Body of pancreas (tissue), 4 donors: ENCODE measurements around the gene LSP1. TPM values are rescaled to one million over a fixed set of nuclear protein-coding genes. Genes with fewer than 3 reads are reported as not detected.
"Not testable (repeated sequence)": the region's sequence is repeated elsewhere in the genome, so short reads cannot be mapped to it uniquely, and the experiment has no call there.

Experiments used
- ATAC-seq: fragments of 150-250 bp; one replicate; pipeline ENCODE4 v1.9.1; 2016
- DNase-seq, 4 donors: peaks; one replicate each; pipeline ENCODE4 v3.0.0-alpha.2; 2019
- H3K27ac ChIP-seq, 4 donors: fragments of 200-600 bp; sonication (generic); 1 replicate in 3 of 4; 2 replicates in 1 of 4; pipeline versions ENCODE4 v1.5.1 to v1.6.1; 2016 to 2019; ENCODE audit warnings: mild to moderate bottlenecking in 1 of 4, mixed read lengths in 1 of 4, moderate library complexity in 1 of 4
- H3K27me3 ChIP-seq, 2 donors: fragments of 200-600 bp; sonication (generic); one replicate each; pipeline ENCODE4 v1.6.0; 2016; ENCODE audit warnings: mild to moderate bottlenecking in 1 of 2
- H3K36me3 ChIP-seq, 2 donors: fragments of 200-600 bp; sonication (generic); replicated peaks in 1 of 2; 2 replicates each; pipeline ENCODE4 v1.5.1; 2016; ENCODE audit warnings: low read depth in 2 of 2; ENCODE audit not compliant: insufficient read depth in 1 of 2
- H3K4me1 ChIP-seq: fragments of 200-600 bp; sonication (generic); one replicate; pipeline ENCODE4 v1.6.0; 2016
- H3K4me3 ChIP-seq, 2 donors: fragments of 200-600 bp; sonication (generic); 1 replicate in 1 of 2; 2 replicates in 1 of 2; pipeline ENCODE4 v1.5.1; 2016 to 2019
- H3K9me3 ChIP-seq, 3 donors: fragments of 200-600 bp; sonication (generic); 1 replicate in 2 of 3; 2 replicates in 1 of 3; pipeline ENCODE4 v1.5.1; 2016
- POLR2A ChIP-seq, 3 donors: fragments of 450-650 bp; IDR thresholded peaks; one replicate each; pipeline ENCODE4 v1.6.1; 2016; ENCODE audit warnings: antibody characterized with exemption in 3 of 3, mild to moderate bottlenecking in 2 of 3
- WGBS, 2 donors: methylation state at CpG; one replicate each; pipeline ENCODE4 v1.1.5; 2017; 5-methylcytosine and 5-hydroxymethylcytosine counted together
- intact Hi-C: fragments of 100-400 bp; cut with DNase I; formaldehyde crosslinking; loops from one replicate; pipeline ENCODE4 v1.15.1; 2023
- total RNA-seq, 2 donors: library from RNA; depleted of rRNA; stranded (reverse); fragments of >200 nt; gene quantifications; one replicate each; pipeline ENCODE4 v1.1.0, GENCODE V29; 2016
- TF ChIP-seq, protein P1 (sequence below), 7 experiments: fragments of 450-650 bp in 4 of 7; fragments of 200-600 bp in 3 of 7; sonication (generic) in 3 of 7; IDR thresholded peaks; one replicate each; pipeline ENCODE4 v1.5.1; 2016 to 2019; ENCODE audit warnings: antibody characterized with exemption in 7 of 7

LSP1 gene
- total RNA-seq, 2 donors from 2014 or later = 9.9 to 11.5 TPM

DNA sequence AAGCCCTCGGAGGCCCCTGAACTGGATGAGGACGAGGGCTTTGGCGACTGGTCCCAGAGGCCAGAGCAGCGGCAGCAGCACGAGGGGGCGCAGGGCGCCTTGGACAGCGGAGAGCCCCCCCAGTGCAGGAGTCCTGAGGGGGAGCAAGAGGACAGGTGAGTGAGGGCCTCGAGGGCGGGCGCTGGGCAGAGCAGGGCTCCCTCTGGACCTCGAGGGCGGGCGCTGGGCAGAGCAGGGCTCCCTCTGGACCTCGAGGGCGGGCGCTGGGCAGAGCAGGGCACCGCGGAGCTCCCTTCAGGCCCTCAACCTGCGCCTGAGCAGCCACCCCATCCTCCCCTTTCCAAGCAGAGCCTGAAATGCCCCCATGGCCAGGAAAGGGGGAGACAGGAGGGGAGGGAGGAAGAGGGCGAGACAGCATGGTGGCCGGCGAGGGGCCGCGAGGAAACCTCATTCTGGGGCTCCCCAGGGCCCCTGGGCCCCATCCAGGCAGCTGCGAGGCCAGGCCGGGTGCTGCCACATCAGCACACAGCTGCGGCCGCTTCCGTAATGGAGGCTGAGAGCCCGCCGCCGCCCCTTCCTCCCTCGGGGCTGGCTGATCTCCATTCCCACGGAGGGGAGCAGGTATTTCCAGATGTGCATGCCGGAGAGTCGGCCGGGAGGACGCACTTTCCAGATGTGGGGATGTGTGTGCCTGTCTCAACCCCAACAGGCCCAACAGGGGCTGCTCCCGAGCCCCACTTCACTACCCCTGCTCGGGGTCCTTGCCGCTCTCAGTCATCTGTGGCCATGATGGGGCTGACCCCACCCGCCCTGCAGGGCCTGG, 28.8 kb downstream of the LSP1 start:
- H3K36me3 ChIP-seq = no peaks in the 10 kb centered on the region
- DNase-seq = peak in 2 of 4 donors; percentile 5 to 9
- TF ChIP-seq, protein P1, sequence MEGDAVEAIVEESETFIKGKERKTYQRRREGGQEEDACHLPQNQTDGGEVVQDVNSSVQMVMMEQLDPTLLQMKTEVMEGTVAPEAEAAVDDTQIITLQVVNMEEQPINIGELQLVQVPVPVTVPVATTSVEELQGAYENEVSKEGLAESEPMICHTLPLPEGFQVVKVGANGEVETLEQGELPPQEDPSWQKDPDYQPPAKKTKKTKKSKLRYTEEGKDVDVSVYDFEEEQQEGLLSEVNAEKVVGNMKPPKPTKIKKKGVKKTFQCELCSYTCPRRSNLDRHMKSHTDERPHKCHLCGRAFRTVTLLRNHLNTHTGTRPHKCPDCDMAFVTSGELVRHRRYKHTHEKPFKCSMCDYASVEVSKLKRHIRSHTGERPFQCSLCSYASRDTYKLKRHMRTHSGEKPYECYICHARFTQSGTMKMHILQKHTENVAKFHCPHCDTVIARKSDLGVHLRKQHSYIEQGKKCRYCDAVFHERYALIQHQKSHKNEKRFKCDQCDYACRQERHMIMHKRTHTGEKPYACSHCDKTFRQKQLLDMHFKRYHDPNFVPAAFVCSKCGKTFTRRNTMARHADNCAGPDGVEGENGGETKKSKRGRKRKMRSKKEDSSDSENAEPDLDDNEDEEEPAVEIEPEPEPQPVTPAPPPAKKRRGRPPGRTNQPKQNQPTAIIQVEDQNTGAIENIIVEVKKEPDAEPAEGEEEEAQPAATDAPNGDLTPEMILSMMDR (IDR thresholded peaks at IDR 0.05) = no peak
- no peak for TF ChIP-seq POLR2A (IDR thresholded peaks at IDR 0.05)
- peaks cover 21% of the 10 kb centered on the region for H3K4me1 ChIP-seq
- H3K27me3 ChIP-seq = no peaks in the 10 kb centered on the region
- peak overlapping the region in 1 of 4 donors; percentile 40 for H3K27ac ChIP-seq
- intact Hi-C loops = loop anchor here (5.0 kb wide), 2 partner anchors 184 to 271 kb away; partner anchors contain the start of gene KRTAP5-6
- no peak overlapping the region for H3K4me3 ChIP-seq
- WGBS, 2 donors = 61 to 66% methylated on average over 15 to 35 of the region's 43 CpGs
- no peak for ATAC-seq
- H3K9me3 ChIP-seq = no peaks in the 10 kb centered on the region

DNA sequence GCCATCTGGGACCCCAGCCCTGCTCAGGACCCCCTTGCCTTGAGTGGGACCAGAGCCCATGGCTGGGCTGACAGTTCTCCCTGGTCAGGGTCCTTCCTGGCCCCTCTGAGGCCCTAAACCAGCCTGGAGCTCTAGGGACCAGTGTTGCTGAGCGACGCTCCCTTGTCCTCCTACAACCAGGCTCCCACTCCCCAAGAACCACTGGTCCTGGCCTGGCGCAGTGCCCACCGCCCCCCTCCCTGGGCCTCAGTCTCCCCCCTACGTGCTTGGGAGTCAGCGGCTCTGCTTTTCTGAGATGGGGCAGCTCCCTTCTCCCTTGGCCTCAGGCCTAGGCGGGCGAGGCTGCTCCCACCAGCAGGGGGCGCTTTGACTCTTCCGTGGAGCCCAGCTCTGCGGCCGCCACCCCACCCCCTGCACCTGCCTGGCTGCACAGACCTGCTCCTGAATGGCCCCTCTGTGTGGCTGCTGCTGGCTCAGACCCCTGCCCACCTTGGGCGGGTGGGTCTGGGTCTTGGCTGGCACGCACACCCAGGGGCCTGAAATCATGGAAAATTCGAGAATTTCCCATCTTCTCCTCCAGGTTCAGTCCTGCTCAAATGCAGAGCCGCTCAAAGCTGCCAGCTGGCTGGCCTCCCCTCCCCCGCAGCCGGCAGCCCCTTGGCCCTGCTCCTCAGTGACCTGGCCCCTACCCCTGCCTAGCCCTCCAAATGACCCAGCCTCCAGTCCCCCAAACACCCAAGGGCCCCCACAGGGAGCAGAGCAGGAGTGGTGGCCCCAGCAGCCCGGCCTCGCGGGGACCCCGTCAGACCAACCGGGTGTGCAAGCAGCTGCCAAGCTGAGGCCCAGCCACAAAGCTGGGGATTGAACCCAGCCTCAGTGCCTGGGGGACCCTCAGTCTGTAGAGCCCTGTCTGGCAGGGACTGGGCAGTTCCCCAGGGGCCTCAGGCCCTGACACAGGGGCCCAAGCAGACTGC, 29.7 kb downstream of the LSP1 start:
- DNase-seq (peak; percentile 83 to 88 (median 84)), ATAC-seq (peak; percentile 88)
- H3K4me1 ChIP-seq = peaks cover 14% of the 10 kb centered on the region
- no peaks in the 10 kb centered on the region for H3K27me3 ChIP-seq
- peak overlapping the region in 1 of 4 donors; percentile 3 for H3K27ac ChIP-seq
- intact Hi-C loops = loop anchor here (5.0 kb wide), 2 partner anchors 185 to 270 kb away; partner anchors contain the start of gene KRTAP5-6
- 28 to 37% methylated on average over 7 to 22 of the region's 23 CpGs for WGBS, 2 donors
- no peak overlapping the region for H3K4me3 ChIP-seq
- no peak for TF ChIP-seq POLR2A (IDR thresholded peaks at IDR 0.05)
- TF ChIP-seq, protein P1 (IDR thresholded peaks at IDR 0.05) = peak; percentile 84 to 95 (median 87)
- no peaks in the 10 kb centered on the region for H3K36me3 ChIP-seq
- no peaks in the 10 kb centered on the region for H3K9me3 ChIP-seq

DNA sequence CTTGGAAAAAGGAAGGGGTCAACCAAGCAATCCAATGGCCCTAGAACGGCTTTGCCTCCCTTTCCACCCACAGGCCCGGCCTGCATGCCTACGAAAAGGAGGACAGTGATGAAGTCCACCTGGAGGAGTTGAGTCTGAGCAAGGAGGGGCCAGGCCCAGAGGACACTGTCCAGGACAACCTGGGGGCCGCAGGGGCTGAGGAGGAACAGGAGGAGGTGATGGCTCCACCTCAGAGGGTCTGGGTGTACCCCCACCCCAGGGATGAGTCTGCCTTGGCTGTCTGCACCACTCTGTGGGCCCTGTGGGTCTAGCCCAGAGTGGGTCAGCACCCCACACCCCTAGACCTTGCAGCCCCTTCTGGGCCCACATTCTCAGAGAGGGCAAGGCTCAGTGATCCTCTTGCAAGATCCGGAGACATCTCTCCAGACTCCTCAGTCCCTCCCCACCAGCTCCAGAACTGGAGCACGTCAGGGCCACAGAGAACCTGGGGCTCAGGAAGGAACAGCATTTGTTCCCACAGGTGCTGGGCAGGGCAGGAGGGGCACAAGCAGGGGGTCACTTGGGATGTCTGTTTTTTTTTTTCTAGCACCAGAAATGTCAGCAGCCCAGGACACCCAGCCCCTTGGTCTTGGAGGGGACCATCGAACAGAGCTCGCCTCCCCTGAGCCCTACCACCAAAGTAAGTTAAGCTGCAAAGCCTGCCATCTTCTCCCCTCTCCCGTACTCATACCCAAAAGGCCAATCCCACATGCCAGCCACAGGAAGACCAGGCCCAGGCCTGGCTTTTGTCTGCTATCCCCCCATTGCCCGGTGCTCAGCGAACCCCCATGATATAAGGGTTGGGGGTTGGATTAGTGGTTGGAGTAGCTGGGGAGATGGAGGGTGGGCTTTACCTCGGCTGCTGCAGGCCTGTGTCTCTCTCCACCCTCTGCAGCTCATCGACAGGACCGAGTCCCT, 30.7 kb downstream of the LSP1 start:
- peak in 1 of 4 donors; percentile 9 for DNase-seq
- Histone ChIP-seq H3K27me3 (no peaks in the 10 kb centered on the region), H3K36me3 (no peaks in the 10 kb centered on the region), H3K27ac (no peak overlapping the region), H3K9me3 (no peaks in the 10 kb centered on the region), H3K4me1 (peaks cover 18% of the 10 kb centered on the region), H3K4me3 (no peak overlapping the region)
- ATAC-seq = no peak
- TF ChIP-seq, protein P1 (IDR thresholded peaks at IDR 0.05) = no peak
- TF ChIP-seq POLR2A (IDR thresholded peaks at IDR 0.05) = no peak
- intact Hi-C loops = loop anchor here (5.0 kb wide), 2 partner anchors 186 to 269 kb away; partner anchors contain the start of gene KRTAP5-6
- 85 to 86% methylated on average over 11 to 14 of the region's 14 CpGs for WGBS, 2 donors

DNA sequence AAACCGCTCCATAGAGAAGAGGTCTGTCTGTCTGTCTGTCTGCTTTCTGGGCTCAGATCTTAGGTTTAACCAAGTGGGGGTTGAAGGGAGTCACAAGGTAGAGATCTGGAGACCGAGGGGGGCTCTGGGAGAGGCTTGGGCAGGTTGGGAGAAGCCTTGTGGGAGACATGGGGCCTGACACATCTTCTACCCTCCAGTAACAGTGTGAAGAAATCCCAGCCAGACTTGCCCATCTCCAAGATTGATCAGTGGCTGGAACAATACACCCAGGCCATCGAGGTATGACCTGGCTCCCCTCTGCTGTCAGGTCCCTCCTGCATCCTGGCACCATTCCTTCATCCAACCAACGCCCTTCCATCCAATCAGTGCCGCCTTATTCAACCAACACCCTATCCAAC, 31.4 kb downstream of the LSP1 start:
- H3K4me3 ChIP-seq = no peak overlapping the region
- no peaks in the 10 kb centered on the region for H3K27me3 ChIP-seq
- H3K27ac ChIP-seq = no peak overlapping the region
- intact Hi-C loops = loop anchor here (5.0 kb wide), 2 partner anchors 187 to 268 kb away; partner anchors contain the start of gene KRTAP5-6
- no peaks in the 10 kb centered on the region for H3K36me3 ChIP-seq
- H3K9me3 ChIP-seq = no peaks in the 10 kb centered on the region
- ATAC-seq (no peak), DNase-seq (no peak)
- WGBS, 2 donors = 83 to 85% methylated on average over 5 of the region's 5 CpGs
- no peak for TF ChIP-seq POLR2A (IDR thresholded peaks at IDR 0.05)
- TF ChIP-seq, protein P1 (IDR thresholded peaks at IDR 0.05) = no peak
- peaks cover 18% of the 10 kb centered on the region for H3K4me1 ChIP-seq

DNA sequence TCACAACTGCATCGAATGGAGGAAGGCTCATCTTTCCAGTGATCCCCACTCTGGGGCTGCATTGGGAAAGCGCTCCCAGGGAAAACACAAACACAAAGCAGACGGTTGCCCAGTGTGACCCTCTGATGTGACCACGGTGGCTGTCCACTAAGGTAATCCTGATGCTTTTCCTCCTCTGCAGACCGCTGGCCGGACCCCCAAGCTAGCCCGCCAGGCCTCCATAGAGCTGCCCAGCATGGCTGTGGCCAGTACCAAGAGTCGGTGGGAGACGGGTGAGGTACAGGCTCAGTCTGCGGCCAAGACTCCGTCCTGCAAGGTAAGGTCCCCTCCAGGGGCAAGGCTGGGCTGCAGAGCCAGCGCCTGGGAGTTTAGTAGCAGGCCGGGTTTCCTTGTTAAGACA, 33.7 kb downstream of the LSP1 start:
- H3K27me3 ChIP-seq, DNase-seq, H3K4me3 ChIP-seq, ATAC-seq, H3K9me3 ChIP-seq, H3K36me3 ChIP-seq, H3K27ac ChIP-seq: not testable (repeated sequence)
- peaks cover 18% of the 10 kb centered on the region for H3K4me1 ChIP-seq
- 82 to 89% methylated on average over 8 to 13 of the region's 13 CpGs for WGBS, 2 donors
- intact Hi-C loops = loop anchor here (5.0 kb wide), 1 partner anchor 41 kb away; no protein-coding TSS in a partner anchor
